HepG2 (cell line): Measurements from ENCODE around the gene BCL2A1.

Source experiments
- ATF1 ChIP-seq: IDR thresholded peaks from 2 replicates; pipeline ENCODE4 v1.6.1; 2016; ENCODE audit warnings: mild to moderate bottlenecking, control low read depth
- POLR2AphosphoS5 ChIP-seq: IDR thresholded peaks from 2 replicates; pipeline ENCODE4 v1.6.1; 2012; ENCODE audit warnings: low read depth, low read length
- SSRP1 ChIP-seq: IDR thresholded peaks from 2 replicates; pipeline ENCODE4 v1.6.1; 2016; ENCODE audit warnings: control low read depth
- ZC3H13 ChIP-seq: sonication (generic); formaldehyde crosslinking; IDR thresholded peaks from 2 replicates; pipeline ENCODE4 v1.8.1; 2023; ENCODE audit warnings: mild to moderate bottlenecking, missing genetic modification reagents, moderate library complexity
- ZNF251 ChIP-seq: sonication (generic); formaldehyde crosslinking; IDR thresholded peaks from 2 replicates; pipeline ENCODE4 v1.9.0; 2021; ENCODE audit warnings: mild to moderate bottlenecking, missing genetic modification reagents
- TF ChIP-seq, protein P1 (sequence below): sonication (generic); formaldehyde crosslinking; IDR thresholded peaks from 2 replicates; pipeline ENCODE4 v1.5.0; 2020; ENCODE audit warnings: mild to moderate bottlenecking, missing genetic modification reagents, moderate library complexity
- TF ChIP-seq, protein P2 (sequence below): fragments of 450-650 bp; IDR thresholded peaks from 2 replicates; pipeline ENCODE4 v1.6.1; 2017; ENCODE audit warnings: mild to moderate bottlenecking

GRCh38 chr15:79989183-79989582, 18.2 kb upstream of the BCL2A1 start:
- TF ChIP-seq SSRP1 (no peak), ATF1 (CRISPR knock-in tag) (no peak), ZNF251 (no peak), ZC3H13 (CRISPR knock-in tag) (no peak), POLR2AphosphoS5 (no peak)
- TF ChIP-seq, protein P1, sequence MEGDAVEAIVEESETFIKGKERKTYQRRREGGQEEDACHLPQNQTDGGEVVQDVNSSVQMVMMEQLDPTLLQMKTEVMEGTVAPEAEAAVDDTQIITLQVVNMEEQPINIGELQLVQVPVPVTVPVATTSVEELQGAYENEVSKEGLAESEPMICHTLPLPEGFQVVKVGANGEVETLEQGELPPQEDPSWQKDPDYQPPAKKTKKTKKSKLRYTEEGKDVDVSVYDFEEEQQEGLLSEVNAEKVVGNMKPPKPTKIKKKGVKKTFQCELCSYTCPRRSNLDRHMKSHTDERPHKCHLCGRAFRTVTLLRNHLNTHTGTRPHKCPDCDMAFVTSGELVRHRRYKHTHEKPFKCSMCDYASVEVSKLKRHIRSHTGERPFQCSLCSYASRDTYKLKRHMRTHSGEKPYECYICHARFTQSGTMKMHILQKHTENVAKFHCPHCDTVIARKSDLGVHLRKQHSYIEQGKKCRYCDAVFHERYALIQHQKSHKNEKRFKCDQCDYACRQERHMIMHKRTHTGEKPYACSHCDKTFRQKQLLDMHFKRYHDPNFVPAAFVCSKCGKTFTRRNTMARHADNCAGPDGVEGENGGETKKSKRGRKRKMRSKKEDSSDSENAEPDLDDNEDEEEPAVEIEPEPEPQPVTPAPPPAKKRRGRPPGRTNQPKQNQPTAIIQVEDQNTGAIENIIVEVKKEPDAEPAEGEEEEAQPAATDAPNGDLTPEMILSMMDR (CRISPR knock-in tag) = no peak
- TF ChIP-seq, protein P2, sequence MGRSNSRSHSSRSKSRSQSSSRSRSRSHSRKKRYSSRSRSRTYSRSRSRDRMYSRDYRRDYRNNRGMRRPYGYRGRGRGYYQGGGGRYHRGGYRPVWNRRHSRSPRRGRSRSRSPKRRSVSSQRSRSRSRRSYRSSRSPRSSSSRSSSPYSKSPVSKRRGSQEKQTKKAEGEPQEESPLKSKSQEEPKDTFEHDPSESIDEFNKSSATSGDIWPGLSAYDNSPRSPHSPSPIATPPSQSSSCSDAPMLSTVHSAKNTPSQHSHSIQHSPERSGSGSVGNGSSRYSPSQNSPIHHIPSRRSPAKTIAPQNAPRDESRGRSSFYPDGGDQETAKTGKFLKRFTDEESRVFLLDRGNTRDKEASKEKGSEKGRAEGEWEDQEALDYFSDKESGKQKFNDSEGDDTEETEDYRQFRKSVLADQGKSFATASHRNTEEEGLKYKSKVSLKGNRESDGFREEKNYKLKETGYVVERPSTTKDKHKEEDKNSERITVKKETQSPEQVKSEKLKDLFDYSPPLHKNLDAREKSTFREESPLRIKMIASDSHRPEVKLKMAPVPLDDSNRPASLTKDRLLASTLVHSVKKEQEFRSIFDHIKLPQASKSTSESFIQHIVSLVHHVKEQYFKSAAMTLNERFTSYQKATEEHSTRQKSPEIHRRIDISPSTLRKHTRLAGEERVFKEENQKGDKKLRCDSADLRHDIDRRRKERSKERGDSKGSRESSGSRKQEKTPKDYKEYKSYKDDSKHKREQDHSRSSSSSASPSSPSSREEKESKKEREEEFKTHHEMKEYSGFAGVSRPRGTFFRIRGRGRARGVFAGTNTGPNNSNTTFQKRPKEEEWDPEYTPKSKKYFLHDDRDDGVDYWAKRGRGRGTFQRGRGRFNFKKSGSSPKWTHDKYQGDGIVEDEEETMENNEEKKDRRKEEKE = no peak
